Measurements from ENCODE around the gene SEC24C.
"Not testable (repeated sequence)": the region's sequence is repeated elsewhere in the genome, so short reads cannot be mapped to it uniquely, and the experiment has no call there.

SEC24C gene

DNA sequence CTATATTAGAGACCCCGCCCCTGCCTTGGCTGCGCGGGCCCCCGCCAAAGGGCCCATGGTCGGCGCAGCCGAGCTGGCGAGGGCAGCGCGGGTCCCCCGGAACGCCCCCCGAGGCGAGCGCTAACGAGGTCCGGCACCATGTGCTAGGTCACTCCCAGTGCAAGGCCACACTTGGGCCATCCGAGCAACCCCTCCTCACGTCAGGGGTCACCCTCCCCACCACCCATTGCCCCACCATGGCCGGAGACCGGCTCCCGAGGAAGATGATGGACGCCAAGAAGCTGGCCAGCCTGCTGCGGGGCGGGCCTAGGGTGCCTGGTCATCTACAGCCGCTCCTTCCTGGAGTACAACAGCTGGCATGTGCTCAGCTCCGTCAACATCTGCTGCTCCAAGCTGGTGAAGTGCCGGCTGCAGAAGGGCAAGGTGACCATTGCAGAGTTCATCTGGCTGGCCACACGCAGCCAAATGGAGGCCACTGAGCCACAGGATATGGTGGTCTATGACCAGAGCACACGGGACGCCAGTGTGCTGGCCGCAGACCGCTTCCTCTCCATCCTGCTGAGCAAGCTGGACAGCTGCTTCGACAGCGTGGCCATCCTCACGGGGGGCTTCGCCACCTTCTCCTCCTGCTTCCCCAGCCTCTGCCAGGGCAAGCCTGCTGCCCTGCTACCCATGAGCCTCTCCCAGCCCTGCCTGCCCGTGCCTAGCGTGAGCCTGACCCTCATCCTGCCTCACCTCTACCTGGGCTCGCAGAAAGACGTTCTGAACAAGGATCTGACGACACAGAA is 12.4 kb upstream of the SEC24C start:
- FAIRE-seq = no peak

DNA sequence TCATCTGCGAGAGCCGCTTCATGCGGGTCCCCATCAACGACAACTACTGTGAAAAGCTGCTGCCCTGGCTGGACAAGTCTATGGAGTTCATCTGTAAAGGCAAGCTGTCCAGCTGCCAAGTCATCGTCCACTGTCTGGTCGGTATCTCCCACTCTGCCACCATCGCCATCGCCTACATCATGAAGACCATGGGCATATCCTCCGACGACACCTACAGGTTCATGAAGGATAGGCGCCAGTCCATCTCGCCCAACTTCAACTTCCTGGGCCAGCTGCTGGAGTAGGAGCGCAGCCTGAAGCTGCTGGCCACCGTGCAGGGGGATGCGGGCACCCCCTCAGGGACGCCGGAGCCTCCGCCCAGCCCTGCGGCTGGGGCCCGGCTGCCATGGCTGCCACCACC is 11.7 kb upstream of the SEC24C start:
- no peak for FAIRE-seq

DNA sequence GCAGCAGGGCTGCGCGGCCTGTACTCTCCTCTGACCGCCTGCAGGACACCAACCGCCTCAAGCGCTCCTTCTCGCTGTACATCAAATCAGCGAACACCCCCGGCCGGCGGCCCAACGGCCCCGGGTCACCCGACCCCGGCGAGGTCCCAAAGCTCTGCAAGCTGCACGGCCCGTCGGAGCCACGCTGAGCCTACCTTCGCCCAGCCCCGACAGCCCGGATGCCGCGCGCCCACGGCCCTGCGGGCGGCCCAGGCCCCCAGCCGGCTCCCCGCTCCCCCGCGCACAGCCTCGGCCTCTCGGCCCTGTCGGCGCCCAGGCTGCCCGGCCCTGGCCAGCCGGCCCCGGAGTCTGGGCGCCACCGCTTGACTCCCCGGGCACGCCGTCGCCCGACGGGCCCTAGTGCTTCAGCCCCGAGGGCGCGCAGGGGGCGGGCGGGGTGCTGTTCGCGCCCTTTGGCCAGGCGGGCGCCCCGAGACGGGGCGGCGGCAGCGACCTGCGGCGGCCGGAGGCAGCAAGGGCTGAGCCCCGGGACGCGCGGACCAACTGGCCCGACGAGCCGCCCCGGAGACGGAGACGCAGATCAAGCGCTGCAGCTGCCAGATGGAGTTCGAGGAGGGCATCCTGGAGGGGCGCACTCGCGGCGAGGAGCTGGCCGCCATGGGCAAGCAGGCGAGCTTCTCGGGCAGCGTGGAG is 11.1 kb upstream of the SEC24C start:
- FAIRE-seq = no peak

DNA sequence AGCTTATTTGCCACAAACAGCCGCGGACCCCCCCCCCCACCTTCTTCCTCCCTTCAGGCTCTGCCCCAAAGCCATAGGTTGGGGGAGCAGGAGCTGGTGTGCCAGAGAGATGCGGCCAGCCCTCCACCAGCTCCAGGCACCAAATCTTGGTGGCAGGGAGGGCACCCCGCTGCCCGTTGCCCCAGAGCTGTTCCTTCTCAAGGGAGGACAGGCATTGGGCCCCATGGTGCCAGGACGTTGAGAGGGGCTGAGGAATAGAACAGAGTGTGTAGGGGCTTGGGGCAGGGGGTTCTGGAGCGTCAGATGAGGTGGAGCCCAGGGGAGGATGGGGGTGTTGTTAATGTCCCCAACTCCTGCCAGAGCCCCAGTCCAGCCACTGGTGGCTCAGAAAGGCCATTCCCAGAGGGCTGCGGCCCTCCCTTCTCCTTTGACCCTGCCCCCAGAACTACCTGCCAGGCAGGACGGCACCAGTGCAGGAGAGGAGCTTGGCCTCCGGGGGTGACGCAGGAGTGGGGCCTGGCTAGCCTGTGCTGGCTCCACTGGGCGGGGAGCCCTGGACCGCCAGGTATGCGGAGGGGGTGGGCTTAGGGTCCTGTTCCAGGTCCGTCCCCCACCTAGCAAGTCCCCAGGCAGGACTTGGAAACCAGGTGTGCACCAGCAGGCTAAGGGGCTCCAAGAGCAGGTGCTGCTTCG is 10.0 kb upstream of the SEC24C start:
- no peak for FAIRE-seq

GRCh38 chr10:73734796-73735305 is 9.3 kb upstream of the SEC24C start:
- FAIRE-seq = no peak

DNA sequence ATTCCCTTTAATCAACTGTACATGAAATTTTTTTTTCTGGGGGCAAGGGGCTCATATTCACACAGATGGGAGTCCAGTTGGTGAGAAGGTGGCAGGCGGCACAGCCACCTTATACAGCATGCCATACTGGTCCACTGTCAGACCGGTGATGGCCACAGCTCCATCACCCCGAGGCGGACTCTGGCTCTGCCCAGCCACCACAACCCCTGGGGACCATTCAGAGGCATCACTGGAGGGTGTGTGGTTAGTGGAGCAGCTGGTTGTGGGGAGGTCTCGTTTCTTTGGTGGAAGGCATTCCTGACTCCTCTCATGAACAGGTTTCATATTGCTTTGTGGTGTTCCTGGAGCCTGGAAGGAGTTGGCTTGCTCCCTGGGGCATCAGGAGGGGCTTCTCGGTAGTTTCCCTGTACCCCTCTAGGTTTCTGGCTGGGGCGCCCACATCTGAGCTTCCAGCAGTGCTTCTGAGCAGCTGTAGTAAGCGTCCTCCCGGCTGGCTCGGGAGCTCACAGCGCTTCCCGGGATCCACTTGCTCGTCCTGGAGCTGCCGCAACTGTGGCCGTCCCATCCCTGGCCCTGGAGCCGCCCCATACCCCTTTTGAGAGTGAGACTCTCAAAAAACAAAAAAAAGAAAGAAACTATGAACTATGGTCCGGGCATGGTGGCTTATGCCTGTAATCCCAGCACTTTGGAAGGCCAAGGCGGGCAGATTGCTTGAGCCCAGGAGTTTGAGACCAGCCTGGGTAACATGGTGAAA is 3.5 kb upstream of the SEC24C start:
- FAIRE-seq = not testable (repeated sequence)

DNA sequence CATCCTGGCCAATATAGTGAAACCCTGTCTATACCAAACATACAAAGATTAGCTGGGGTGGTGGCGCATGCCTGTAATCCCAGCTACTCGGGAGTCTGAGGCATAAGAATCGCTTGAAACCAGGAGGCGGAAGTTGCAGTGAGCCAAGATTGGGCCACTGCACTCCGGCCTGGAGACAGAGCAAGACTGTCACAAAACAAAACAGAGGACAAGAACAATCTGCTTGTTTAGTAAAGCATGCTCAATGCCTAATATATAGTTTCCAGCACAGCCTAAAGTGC is 1.8 kb upstream of the SEC24C start:
- FAIRE-seq = no peak

DNA sequence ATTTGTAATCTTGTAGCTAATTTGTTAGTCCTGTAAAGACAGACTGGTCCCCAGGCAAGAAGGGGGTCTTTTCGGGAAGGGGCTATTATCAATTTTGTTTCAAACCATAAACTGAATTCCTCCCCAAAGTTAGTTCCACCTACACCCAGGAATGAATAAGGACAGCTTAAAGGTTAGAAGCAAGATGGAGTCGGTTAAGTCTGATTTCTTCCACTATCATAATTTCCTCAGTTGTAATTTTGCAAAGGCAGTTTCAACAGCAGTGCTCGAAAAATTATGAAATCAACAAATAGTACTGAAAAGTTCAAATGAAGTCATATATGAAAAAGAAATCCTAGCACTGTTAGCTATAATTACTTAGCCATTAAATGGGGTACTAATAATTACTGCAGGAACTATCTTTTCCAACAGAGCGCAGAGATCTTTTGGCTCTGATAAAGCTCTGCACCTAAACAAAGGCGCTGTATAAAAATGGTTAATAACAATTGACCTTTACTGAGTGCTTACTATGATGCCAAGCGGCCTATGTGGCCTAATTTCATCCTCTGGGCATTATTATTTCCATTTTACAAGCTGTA is 756 bp upstream of the SEC24C start:
- FAIRE-seq = no peak

GRCh38 chr10:73744664-73744975 is 448 bp downstream of the SEC24C start:
- FAIRE-seq = no peak

DNA sequence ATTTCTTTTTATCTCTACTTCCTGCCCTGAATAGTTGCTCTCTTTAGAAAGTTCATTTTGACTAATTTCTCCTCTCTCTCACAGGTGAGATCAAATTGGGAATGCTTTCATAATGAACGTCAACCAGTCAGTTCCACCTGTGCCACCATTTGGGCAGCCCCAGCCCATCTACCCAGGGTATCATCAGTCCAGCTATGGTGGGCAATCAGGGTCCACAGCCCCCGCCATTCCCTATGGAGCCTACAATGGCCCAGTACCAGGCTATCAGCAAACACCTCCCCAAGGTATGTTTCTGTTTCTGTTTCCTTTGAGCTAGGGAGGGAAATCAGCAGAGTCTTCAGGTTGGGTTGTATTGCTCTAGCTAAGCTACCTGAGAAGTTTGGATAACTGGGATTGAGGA is 2.5 kb downstream of the SEC24C start:
- FAIRE-seq = no peak

GRCh38 chr10:73750819-73751218 is 6.6 kb downstream of the SEC24C start:
- no peak for FAIRE-seq

DNA sequence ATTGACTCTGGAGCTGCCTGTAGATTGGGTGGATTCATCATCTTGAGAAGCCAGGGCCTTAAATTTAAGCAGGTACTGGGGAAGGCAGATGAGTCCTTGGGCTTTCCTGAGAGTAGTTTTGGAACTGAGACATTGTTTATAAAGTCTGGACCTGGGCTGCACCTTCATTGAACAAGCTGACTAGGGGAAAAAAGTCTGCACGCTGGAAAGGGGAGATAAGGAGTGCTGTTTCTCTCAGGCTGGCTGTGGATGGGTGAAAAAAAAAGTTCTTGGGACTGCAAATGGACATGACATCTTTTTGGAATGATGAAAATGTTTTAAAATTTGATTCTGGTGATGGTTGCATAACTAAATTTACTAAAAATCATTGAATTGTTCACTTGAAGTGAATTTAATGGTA is 12.0 kb downstream of the SEC24C start:
- no peak for FAIRE-seq

- no peak for FAIRE-seq
Observed at GRCh38 chr10:73758704-73759511, 14.7 kb downstream of the SEC24C start.

DNA sequence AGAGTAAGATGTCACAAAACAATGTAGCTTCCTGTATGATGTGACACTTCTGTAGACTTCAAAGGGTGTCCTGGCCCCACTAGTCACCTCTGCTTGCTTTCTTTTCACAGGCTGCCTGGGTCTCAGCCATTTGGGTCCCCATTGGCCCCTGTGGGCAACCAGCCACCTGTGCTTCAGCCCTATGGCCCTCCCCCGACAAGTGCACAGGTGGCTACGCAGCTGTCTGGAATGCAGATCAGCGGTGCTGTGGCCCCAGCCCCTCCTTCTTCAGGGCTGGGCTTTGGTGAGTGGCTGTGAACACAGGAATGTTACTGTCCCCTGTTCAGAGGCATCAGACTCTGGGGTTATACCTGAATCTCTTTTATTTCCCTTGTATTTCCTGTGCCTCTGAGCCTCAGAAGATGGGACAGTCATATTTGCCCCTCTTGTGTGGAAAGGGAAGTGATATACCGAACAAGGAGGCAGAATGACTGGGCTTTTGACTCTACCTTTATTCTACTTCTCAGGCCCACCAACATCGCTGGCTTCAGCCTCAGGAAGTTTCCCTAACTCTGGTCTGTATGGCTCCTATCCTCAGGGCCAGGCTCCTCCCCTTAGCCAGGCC is 15.4 kb downstream of the SEC24C start:
- FAIRE-seq = no peak

GRCh38 chr10:73761781-73762180 is 17.6 kb downstream of the SEC24C start:
- FAIRE-seq = no peak

GRCh38 chr10:73762915-73763314 is 18.7 kb downstream of the SEC24C start:
- no peak for FAIRE-seq

- FAIRE-seq = no peak
Observed at GRCh38 chr10:73763343-73763742, 19.2 kb downstream of the SEC24C start.

GRCh38 chr10:73765066-73765465 is 20.9 kb downstream of the SEC24C start:
- no peak for FAIRE-seq

GRCh38 chr10:73768881-73769280 is 24.7 kb downstream of the SEC24C start:
- no peak for FAIRE-seq

DNA sequence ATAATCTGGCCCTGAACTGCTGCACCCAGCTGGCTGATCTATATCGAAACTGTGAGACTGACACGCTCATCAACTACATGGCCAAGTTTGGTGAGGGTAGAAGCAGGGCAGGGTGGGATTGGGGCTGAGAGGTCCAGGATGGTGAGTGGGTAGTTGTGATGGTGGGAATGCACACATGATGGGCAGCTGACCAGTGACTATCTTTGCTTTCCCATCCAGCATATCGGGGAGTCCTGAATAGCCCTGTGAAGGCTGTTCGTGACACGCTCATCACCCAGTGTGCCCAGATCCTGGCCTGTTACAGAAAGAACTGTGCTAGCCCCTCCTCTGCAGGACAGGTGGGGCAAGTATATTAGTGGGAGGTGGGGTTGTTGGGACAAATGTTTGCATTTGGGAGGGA is 25.2 kb downstream of the SEC24C start:
- no peak for FAIRE-seq

GRCh38 chr10:73771722-73772280 is 27.6 kb downstream of the SEC24C start:
- no peak for FAIRE-seq

All from colon (tissue), 2 donors.